NCI-H526 treated with DMSO at 0.1 percent for 48 hours (cell line): ENCODE results near the gene GTSE1.

Experiments
- DNase-seq: peaks from one replicate; lab custom pipeline; 2025; lab: John Stamatoyannopoulos, UW

GTSE1 gene

DNA sequence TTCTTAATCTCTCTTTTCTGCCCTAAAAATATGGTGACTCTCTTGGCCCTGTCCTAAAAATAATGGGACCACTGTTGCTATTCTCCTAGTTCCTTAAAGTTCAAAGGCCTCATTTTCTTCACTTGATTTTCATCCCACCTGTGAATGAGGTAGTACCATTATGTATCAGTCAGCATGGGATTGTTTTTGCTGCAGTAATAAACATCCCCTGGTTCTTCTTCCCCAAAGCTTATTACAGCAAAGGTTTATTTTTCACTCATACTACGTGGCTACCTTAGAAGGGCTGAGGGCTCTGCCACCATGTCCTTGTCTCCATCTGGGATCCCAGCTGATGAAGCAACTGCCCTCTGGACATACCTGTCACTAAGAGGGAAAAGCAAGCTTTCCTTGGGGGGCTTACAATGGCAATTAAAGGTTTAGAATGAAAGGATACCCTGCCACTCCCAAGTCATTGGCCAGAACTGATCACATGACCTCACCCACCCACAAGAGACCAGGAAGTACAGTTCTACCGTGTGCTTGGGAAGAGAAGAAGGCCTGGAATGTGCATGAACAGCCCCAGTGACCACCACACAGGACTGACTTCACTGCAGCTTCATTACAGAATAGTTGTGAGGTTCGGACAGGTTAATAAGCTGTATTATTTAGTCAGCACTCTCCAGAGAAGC lies 21.1 kb upstream of the GTSE1 start:
- no peak for DNase-seq

- no peak for DNase-seq
Observed at GRCh38 chr22:46276563-46276962, 20.1 kb upstream of the GTSE1 start.

GRCh38 chr22:46278656-46279645 lies 17.7 kb upstream of the GTSE1 start:
- DNase-seq = no peak

GRCh38 chr22:46280063-46280817 lies 16.4 kb upstream of the GTSE1 start:
- DNase-seq = no peak

DNA sequence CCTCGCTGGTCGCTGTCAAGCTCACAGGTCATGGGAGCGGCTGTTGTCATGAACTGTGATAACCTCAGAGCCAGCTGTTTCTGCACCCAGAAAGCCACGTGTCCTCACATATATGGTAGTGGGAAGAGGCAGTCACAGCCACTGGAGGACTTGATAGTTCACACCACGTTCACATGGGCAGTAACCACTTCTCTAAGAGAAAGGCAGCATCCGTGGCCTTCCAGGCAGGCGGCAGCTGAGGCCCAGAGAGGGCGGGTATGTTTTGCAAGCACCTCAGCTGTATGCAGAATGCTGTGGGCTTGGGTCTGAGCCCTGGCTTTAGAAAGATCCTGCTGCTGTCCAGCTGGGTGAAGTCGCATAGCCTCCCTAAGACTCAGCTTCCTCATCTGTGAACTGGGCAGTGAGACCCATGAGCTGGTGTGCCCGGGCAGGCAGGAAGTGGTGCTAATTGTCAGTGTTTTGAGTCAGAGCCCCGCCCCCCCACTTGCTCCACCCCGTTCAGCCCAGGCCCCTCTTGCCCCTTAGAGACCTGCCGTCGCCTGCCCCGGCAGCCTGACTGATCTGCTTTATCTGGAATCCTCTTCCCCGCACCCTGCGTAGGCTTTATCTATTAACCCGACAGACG lies 15.6 kb upstream of the GTSE1 start:
- no peak for DNase-seq

DNA sequence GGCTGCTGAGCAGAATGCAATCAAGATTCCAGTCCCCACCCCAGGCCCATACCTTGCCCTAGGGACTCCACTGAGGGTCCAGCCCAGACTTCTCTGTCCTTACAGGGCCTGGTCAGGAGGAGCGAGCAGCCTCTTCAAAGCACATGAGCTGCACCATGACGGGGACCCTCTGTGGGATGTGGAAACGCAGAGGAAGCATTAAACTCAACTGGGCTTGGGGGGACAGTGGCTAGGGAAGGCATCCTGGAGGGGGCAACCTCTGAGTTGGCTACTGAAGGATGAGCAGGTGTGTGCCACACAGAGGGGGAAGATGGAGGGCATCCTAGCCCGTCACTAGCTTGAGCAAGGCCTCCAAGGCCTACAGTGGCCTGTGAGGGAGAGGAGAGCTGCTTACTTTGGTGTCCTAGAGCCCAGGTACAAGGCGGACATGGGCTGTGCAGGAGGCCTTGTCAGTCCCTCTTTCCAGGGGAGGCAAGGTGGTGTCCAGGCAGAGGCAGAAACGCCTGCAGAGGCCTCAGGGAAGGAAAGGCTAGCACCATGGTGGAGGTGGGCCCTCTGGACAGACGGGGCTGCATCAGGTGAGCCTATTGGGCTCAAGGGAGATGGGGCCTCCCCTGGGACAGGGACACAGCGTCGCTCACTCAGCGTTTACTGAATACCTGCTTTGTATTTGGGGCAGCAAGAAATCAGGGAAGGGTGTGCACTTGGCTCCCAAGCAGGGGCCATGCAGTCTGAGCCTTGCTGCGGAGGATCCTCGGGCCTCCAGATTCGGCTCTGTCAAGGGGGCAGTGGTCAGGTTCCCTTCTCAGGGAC lies 14.6 kb upstream of the GTSE1 start:
- DNase-seq = no peak

DNA sequence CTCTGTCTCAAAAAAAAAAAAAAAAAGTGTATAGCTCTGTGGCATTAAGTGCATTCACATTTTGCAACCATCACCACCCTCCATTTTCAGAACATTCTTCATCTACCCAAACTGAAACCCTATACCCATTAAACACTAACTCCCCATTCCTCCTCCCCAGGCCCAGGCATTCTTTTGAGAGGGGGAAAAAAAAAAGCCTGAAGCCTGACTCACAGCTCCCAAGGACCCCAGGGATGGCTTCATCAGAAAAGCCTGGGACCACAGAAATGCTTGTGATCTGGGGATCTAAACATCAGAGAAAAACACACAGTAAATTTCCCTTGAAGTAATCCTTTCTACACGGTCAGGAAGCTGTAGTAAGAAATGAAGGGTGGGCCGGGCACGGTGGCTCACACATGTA lies 10.7 kb upstream of the GTSE1 start:
- DNase-seq = no peak

DNA sequence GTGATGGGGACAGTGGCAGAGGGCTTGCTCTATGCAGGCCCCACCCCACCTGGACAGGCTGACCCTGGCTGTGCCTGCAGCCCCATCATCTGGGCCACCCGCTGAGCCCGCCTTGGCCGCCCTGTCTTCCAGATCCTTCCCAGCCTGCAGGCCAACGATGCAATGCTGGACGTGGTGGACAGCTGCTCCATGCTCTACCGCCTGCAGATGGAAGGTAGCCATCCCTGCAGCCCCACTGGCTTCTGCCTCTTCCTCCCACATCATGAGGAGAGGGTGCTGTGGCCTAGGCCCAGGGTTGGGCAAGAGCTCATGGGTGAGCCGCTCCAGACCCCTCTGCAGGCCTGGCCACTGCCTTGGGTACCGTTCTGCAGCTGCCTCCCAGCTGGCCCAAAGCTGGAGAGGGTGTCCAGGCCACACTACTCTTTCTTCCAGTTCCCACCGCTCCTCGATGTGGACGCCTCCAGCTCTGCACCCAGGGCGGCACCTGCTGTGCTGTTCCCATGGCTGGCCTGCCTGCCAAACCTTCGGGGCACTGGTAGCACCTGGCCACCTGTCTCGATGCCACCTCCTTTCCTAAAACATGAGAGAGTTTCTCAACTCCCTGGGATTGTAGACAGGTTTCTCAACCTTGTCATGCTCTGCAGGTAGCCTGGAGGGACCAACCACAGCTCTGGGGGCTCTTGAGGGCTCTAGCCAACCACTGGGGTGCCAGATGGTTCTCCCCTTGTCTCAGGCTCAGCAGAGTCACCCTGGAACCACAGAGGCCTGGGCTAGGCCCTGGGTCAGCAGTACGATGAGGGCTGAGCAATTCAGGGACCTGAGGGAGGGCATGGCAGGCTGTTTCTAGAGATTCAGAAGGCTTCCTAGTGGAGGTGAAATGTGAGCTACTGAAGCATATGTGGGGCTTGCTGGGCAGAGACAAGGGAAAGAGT lies 9.5 kb upstream of the GTSE1 start:
- no peak for DNase-seq

GRCh38 chr22:46287873-46288751 lies 8.6 kb upstream of the GTSE1 start:
- no peak for DNase-seq

GRCh38 chr22:46288846-46289243 lies 7.8 kb upstream of the GTSE1 start:
- no peak for DNase-seq

GRCh38 chr22:46289244-46289891 lies 7.3 kb upstream of the GTSE1 start:
- no peak for DNase-seq

DNA sequence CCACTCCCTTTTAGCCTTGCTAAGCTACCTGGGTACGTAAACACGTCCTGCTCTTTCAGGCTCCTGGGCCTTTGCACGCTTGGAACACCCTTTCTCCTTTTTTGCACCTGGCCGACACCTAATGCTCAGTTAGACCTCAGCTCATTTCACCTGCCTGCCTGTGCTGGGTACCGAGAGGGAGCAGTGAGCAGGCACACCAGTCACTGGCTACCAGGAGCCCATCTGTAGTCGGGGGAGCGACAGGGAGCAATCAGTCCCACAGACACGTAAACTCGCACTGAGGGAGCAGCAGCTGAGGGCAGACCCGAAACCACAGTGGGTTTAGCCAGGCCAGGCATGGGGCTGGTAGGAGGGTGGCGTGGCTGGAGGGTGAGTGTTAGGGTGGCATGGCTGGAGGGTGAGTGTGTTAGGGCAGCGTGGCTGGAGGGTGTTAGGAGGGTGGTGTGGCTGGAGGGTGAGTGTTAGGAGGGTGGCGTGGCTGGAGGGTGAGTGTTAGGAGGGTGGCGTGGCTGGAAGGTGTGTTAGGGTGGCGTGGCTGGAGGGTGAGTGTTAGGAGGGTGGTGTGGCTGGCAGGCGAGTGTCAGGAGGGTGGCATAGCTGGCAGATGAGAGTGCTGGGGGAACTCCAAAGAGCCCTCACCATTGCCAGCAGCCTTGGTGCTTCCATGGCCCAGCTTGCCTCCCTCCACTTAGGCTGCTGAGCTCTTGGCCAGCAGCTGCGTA lies 6.4 kb upstream of the GTSE1 start:
- peak; percentile 6 for DNase-seq

DNA sequence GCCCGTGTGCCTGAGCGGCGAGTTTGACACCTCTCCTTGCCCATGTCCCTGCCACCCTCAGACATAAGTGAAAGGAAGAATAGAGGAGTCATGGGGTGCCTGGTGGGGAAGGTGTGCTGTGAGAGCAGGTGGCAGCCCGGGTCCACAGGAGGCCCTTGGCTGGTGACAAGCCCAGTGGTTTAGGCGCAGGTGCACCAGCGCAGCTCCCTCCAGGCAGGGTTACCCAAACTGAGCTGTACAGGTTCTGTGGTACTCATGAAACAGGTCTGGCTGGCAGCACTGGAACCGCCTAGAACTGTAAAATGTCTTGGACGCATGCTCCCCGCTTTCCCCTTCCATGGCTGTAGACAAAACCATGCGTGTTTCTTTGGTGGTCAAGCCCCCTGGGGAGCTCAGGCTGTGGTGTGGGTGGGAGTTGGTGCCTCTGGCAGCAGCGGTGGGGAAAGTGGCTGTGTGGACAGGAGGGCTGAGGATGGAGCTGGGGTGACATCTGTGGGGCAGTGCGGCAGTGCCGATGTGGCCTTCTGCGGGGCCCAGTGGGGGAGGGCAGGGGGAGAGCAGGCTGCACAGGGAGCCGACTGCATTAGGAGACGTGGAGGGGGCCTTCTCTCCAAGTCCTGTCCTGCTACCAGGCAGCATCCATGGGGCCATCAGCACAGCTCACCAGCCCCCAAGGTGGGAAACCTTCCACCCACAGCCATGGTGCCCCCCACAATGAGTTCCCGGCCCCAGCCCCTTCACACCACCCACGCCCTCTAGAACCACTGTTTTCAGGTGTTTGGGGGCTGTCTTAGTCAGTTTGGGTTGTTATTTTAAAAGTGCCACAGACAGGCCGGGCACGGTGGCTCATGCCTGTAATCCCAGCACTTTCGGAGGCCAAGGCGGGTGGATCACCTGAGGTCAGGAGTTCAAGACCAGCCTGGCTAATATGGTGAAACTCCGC lies 5.6 kb upstream of the GTSE1 start:
- DNase-seq = no peak

GRCh38 chr22:46292173-46292572 lies 4.5 kb upstream of the GTSE1 start:
- DNase-seq = no peak

- DNase-seq = peak; percentile 88
Observed at GRCh38 chr22:46292732-46293131, 3.9 kb upstream of the GTSE1 start.

DNA sequence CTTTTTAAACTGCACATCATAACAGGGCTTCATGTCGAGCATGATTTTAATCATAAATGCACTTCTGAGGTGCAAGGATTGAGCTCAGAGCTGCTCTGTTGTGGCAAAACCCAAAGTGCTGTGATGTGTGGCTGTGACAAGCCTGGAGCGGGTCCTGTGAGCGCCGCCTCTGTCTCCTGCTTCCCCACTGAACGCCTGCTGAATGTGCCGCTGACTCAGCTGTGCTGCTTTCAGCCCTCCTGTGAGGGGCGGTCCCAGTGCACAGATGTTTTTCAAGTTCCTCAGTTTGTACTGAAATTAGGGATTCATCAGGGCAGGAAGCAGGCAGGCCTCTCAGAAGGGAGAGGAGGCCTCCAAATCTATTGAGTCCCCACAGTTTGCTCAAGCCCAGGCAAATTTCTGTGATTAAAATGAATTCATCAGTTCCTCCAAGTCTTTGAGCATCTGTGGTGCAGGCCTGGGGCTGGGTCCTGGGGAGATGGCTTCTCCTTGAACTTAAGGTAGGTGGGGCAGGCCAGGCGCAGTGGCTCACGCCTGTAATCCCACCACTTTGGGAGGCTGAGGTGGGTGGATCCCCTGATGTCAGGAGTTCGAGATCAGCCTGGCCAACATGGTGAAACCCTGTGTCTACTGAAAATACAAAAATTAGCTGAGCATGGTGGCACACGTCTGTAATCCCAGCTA lies 3.0 kb upstream of the GTSE1 start:
- peak; percentile 13 for DNase-seq
